Karpas-422 (cell line): Measurements from ENCODE around the gene PARVB. TPM values are rescaled to one million over a fixed set of nuclear protein-coding genes. Genes with fewer than 3 reads are reported as not detected.

Experiments used
- DNase-seq: peaks from one replicate; pipeline ENCODE4 v3.0.0-alpha.2; 2015
- H2AFZ ChIP-seq: fragments of 200-600 bp; sonication (generic); 2 replicates; pipeline ENCODE4 v1.6.1; 2014; ENCODE audit warnings: antibody characterized with exemption, low read length, mixed read lengths
- H3K27ac ChIP-seq: fragments of 200-600 bp; sonication (generic); 2 replicates; pipeline ENCODE4 v1.5.1; 2014; ENCODE audit warnings: mild to moderate bottlenecking, low read length, moderate library complexity
- H3K27me3 ChIP-seq: fragments of 200-600 bp; sonication (generic); 2 replicates; pipeline ENCODE4 v1.6.1; 2014; ENCODE audit warnings: low read length, mixed read lengths
- H3K36me3 ChIP-seq: fragments of 200-600 bp; sonication (generic); 2 replicates; pipeline ENCODE4 v1.6.1; 2014; ENCODE audit warnings: low read length, mixed read lengths; ENCODE audit not compliant: insufficient read depth
- H3K4me1 ChIP-seq: fragments of 200-600 bp; sonication (generic); 2 replicates; pipeline ENCODE4 v1.6.1; 2014; ENCODE audit warnings: mild to moderate bottlenecking, low read length, mixed read lengths
- H3K4me2 ChIP-seq: fragments of 200-600 bp; sonication (generic); 2 replicates; pipeline ENCODE4 v1.6.1; 2014; ENCODE audit warnings: low read length, low read depth, mild to moderate bottlenecking; ENCODE audit not compliant: poor library complexity, severe bottlenecking
- H3K4me3 ChIP-seq: fragments of 200-600 bp; sonication (generic); 2 replicates; pipeline ENCODE4 v1.5.1; 2014; ENCODE audit warnings: mild to moderate bottlenecking, antibody characterized with exemption, low read length, mixed read lengths
- H3K79me2 ChIP-seq: fragments of 200-600 bp; sonication (generic); 2 replicates; pipeline ENCODE4 v1.6.1; 2014; ENCODE audit warnings: mild to moderate bottlenecking, low read length, mixed read lengths
- H3K9ac ChIP-seq: fragments of 200-600 bp; sonication (generic); 2 replicates; pipeline ENCODE4 v1.6.0; 2014; ENCODE audit warnings: low read length
- H3K9me2 ChIP-seq: fragments of 200-600 bp; sonication (generic), shearing (Covaris generic); replicated peaks from 2 replicates; pipeline ENCODE4 v1.6.0; 2014; ENCODE audit warnings: mild to moderate bottlenecking, low read length, moderate library complexity; ENCODE audit not compliant: insufficient read depth
- H3K9me3 ChIP-seq: fragments of 300-700, 200-600 bp; sonication (generic); 2 replicates; pipeline ENCODE4 v1.6.1; 2014; ENCODE audit warnings: low read length, mixed read lengths
- H4K20me1 ChIP-seq: fragments of 200-600 bp; sonication (generic); 2 replicates; pipeline ENCODE4 v1.6.1; 2014; ENCODE audit warnings: mild to moderate bottlenecking, antibody characterized with exemption, low read length, low read depth; ENCODE audit not compliant: insufficient read depth
- total RNA-seq: library from RNA; depleted of rRNA; stranded (reverse); fragments of >200 nt; shearing (Covaris generic); gene quantifications from 2 replicates; pipeline ENCODE4 v1.2.3, GENCODE V29; 2014; ENCODE audit warnings: low replicate concordance

Gene PARVB
- total RNA-seq, 1 experiment from 2014 or later = 24.9 TPM

DNA sequence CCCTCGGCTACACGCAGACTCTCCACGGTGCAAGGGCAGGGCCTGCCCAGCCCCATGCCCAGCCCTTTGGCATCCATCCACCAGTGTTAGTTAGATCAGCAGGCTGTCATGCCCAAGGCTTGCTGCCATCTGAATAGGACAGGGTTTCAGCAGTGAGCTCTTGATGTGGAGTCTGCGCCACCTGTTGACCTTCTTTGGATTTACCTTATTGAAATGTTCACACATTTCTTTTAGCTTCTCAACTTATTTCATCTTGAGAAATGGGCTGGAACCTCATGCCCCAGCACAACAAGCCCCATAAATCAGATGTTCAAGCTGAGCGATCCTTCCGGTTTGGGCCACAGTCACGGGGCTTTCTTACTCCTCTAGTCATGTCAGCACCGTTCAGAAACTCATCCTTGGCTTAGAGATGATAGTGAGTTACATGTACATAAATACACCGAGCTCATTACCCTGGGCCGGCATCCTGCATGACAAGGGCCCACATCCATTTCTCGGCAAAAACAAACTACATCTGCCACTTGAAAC, 61.7 kb downstream of the PARVB start:
- peak; percentile 83 for DNase-seq

DNA sequence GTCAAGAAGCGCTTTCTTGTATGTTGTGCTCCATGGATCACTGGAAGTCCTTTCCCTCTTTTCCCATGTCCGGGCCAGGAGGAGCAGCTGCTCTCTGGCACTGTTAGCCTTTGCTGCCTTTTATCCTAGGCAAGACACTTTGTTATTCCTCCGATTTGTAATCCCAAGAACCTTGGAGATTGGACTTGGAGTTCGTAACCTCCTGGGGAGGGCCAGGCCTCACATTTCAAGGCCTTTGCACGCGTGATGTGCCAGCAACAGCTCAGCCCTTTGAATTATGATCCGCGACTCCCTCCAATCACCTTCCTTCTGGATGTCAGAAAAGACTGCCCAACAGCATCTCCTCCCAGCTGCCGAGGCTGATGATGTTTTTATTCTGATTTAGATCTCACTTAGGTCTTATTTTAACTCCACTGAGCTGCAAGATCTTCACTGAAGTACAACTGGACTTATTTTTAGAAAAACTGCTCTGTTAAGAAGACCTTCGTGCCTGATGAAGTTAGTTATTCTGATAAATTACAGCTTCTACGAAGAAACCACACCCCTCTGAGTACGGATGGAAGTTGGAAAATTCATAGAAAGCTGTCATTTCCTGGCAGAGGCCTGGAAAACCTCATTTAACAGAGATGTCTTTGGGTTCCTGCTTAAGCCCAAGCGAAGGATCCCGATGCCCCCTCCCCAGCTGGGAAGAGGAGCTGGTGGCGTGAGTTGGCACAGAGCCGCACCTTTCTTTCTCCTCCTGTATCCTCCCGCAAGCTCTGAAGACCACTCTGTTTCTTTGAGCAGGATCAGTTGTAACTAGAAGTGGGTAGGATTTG, 62.4 kb downstream of the PARVB start:
- no peak overlapping the region for H3K9ac ChIP-seq
- H3K36me3 ChIP-seq = no peaks in the 10 kb centered on the region
- H3K79me2 ChIP-seq = no peaks in the 10 kb centered on the region
- H2AFZ ChIP-seq = no peak overlapping the region
- no peaks in the 10 kb centered on the region for H3K9me2 ChIP-seq
- no peak overlapping the region for H3K4me2 ChIP-seq
- H3K9me3 ChIP-seq = no peaks in the 10 kb centered on the region
- H3K4me3 ChIP-seq = no peak overlapping the region
- no peaks in the 10 kb centered on the region for H3K27me3 ChIP-seq
- no peak for DNase-seq
- no peak overlapping the region for H3K27ac ChIP-seq
- H4K20me1 ChIP-seq = peaks cover 33% of the 10 kb centered on the region; the same call in 1 of the 2 replicates
- H3K4me1 ChIP-seq = no peaks in the 10 kb centered on the region

More for the DNA sequence above, 61.7 kb downstream of the PARVB start:
- Histone ChIP-seq H3K27me3 (no peaks in the 10 kb centered on the region), H4K20me1 (peaks cover 34% of the 10 kb centered on the region; the same call in 1 of the 2 replicates), H3K4me2 (no peak overlapping the region), H3K9me2 (no peaks in the 10 kb centered on the region), H3K9me3 (no peaks in the 10 kb centered on the region), H3K4me1 (no peaks in the 10 kb centered on the region), H3K9ac (no peak overlapping the region), H3K27ac (no peak overlapping the region), H3K79me2 (no peaks in the 10 kb centered on the region), H3K36me3 (no peaks in the 10 kb centered on the region), H2AFZ (no peak overlapping the region), H3K4me3 (no peak overlapping the region)

DNA sequence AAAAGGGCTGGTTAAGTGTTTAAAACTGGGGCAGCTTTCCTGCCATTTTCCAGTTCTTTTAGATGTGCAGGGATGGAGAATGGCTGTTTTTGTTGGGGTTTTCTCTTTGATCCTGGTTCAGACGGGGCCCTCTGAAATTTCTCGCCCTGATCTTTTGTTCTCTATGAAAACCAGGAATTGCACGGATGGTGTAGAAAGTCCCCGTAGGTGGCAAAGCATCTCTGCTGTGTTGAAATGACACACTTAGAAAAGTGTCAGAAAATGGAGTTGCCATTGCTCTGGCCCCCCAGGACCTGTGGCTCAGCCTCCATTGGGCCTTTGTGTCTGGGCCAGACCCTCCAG, 63.0 kb downstream of the PARVB start:
- Histone ChIP-seq H4K20me1 (peaks cover 28% of the 10 kb centered on the region; the same call in 1 of the 2 replicates), H3K4me1 (no peaks in the 10 kb centered on the region), H3K27ac (no peak overlapping the region), H3K4me2 (no peak overlapping the region), H3K9me2 (no peaks in the 10 kb centered on the region), H3K36me3 (no peaks in the 10 kb centered on the region), H3K27me3 (no peaks in the 10 kb centered on the region), H3K9ac (no peak overlapping the region), H3K79me2 (no peaks in the 10 kb centered on the region), H2AFZ (no peak overlapping the region), H3K4me3 (no peak overlapping the region), H3K9me3 (no peaks in the 10 kb centered on the region)
- no peak for DNase-seq

GRCh38 chr22:44088976-44089570, 65.0 kb downstream of the PARVB start:
- no peaks in the 10 kb centered on the region for H3K27me3 ChIP-seq
- H3K9ac ChIP-seq = no peak overlapping the region

DNA sequence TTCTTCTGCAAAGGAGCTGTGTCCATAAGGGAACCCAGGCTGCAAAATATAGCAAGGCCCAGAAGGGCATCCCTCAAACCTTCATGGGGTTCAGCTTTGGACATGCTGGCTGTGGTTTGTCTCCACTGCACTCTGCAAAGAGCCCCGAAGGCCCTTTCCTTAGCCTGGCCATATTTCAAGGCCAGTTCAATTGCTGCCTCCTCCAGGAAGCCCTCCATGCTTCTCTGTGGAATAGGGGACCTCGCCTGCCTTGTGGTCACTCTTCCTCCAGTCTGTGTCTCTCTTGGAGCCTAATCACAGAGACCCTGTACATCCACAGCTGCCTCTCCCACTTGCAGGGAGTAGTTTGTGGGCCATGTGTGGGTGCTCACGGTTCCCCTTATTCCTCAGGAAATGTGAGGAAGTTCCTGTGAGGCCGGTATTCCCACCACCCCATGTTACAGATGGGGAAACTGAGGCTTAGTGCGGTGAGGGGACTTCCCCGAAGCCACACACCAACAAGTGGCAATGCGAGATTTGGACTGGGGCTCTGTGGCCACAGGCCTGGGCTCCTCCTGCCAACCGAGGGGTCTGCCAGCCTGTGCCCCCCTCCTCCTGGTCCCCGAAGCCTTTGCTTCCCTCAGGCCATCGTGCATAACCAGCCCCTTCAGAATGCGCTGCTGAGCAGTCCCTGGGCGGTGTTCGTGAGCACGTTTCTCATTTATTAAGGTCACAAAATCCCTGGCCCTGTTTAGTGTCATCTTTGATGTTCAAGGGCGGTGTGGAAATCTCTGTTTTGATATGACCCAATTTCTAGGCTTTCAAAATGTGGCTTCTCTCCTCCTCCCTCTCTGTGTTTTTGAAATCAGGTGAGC, 65.8 kb downstream of the PARVB start:
- Histone ChIP-seq H3K4me2 (no peak overlapping the region), H3K9me2 (no peaks in the 10 kb centered on the region), H4K20me1 (peaks cover 21% of the 10 kb centered on the region; the same call in 1 of the 2 replicates), H2AFZ (no peak overlapping the region), H3K79me2 (no peaks in the 10 kb centered on the region), H3K27me3 (no peaks in the 10 kb centered on the region), H3K4me1 (no peaks in the 10 kb centered on the region), H3K27ac (no peak overlapping the region), H3K4me3 (no peak overlapping the region), H3K36me3 (no peaks in the 10 kb centered on the region), H3K9ac (no peak overlapping the region), H3K9me3 (no peaks in the 10 kb centered on the region)
- no peak for DNase-seq

More at GRCh38 chr22:44088976-44089570, 65.0 kb downstream of the PARVB start:
- H3K79me2 ChIP-seq = no peaks in the 10 kb centered on the region
- H3K27ac ChIP-seq = no peak overlapping the region
- no peak overlapping the region for H2AFZ ChIP-seq
- no peak overlapping the region for H3K4me2 ChIP-seq
- no peaks in the 10 kb centered on the region for H3K36me3 ChIP-seq
- H3K9me3 ChIP-seq = no peaks in the 10 kb centered on the region
- peaks cover 23% of the 10 kb centered on the region; the same call in 1 of the 2 replicates for H4K20me1 ChIP-seq
- no peak for DNase-seq
- no peaks in the 10 kb centered on the region for H3K4me1 ChIP-seq
- H3K9me2 ChIP-seq = no peaks in the 10 kb centered on the region
- no peak overlapping the region for H3K4me3 ChIP-seq

GRCh38 chr22:44090571-44090905, 66.4 kb downstream of the PARVB start:
- H3K27me3 ChIP-seq = no peaks in the 10 kb centered on the region
- peaks cover 21% of the 10 kb centered on the region; the same call in 1 of the 2 replicates for H4K20me1 ChIP-seq
- H3K4me1 ChIP-seq = no peaks in the 10 kb centered on the region
- no peak overlapping the region for H3K27ac ChIP-seq
- H3K4me3 ChIP-seq = no peak overlapping the region
- no peak for DNase-seq
- H3K4me2 ChIP-seq = no peak overlapping the region
- no peaks in the 10 kb centered on the region for H3K9me2 ChIP-seq
- H3K79me2 ChIP-seq = no peaks in the 10 kb centered on the region
- H2AFZ ChIP-seq = no peak overlapping the region
- no peaks in the 10 kb centered on the region for H3K9me3 ChIP-seq
- no peaks in the 10 kb centered on the region for H3K36me3 ChIP-seq
- no peak overlapping the region for H3K9ac ChIP-seq

DNA sequence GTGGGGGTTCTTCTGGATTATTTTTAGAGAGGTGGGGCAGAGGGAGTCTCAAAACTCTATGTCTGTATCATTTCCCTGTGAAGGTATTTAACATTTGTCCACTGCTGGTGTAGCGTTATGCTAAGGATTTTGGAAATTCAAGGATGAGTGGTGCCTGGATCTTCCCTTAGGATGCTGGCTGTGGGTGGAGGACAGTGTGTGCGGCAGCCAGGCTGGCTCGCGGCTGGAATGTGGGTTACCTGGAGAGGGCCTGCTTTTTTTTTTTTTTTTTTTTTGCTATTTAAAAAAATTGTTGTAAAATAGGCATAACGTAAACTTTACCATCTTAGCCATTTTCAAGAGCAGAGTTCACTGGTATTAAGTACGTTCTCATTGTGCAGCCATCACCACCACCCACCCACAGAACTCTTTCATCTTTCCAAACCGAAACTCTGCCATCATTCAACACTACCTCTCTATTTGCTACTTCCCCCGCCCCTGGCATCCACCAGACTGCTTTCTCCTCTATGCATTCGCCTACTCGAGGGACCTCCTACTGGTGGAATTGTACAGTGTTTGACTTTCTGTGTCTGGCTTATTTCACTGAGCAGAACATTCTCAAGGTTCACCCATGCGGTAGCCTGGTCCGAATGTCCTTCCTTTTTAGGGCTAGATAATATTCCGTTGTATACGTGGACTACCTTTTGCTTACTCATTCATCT, 67.1 kb downstream of the PARVB start:
- Histone ChIP-seq H3K36me3 (no peaks in the 10 kb centered on the region), H3K4me2 (no peak overlapping the region), H4K20me1 (peaks cover 21% of the 10 kb centered on the region; the same call in 1 of the 2 replicates), H3K4me3 (no peak overlapping the region), H2AFZ (no peak overlapping the region), H3K4me1 (no peaks in the 10 kb centered on the region), H3K27ac (no peak overlapping the region), H3K9me2 (no peaks in the 10 kb centered on the region), H3K9me3 (no peaks in the 10 kb centered on the region), H3K79me2 (no peaks in the 10 kb centered on the region), H3K9ac (no peak overlapping the region), H3K27me3 (no peaks in the 10 kb centered on the region)
- peak; percentile 65 for DNase-seq
